Right lobe of liver (tissue), 4 donors: ENCODE results near the gene CYBC1.

ENCODE experiments used
- CTCF ChIP-seq, 4 donors: fragments of 200-600 bp in 3 of 4; fragments of 450-650 bp in 1 of 4; IDR thresholded peaks; one replicate each; pipeline versions ENCODE4 v1.5.1 to v1.8.0; 2016 to 2022; ENCODE audit warnings: antibody characterized with exemption in 4 of 4, mild to moderate bottlenecking in 2 of 4
- POLR2A ChIP-seq: fragments of 450-650 bp; IDR thresholded peaks from one replicate; pipeline ENCODE4 v1.6.1; 2017; ENCODE audit warnings: antibody characterized with exemption, mild to moderate bottlenecking
- donor health status: DM: no; HTN: no; CAD: no.
- donor health status: DM: no; HTN: no; CAD: no.
- donor health status: DM: no; HTN: yes; CAD: no.

- no peak for TF ChIP-seq CTCF (IDR thresholded peaks at IDR 0.05)
- TF ChIP-seq POLR2A: no peak
These were observed 27.4 kb upstream of the CYBC1 start for GRCh38 chr17:82477934-82478333.
